GM21423 (cell line): ENCODE measurements around the gene NSG1.
A peak's percentile ranks its signal among the peaks of the same experiment; 100 is the strongest.

Experiments used
- ATAC-seq: cut with Tn5 transposase; IDR thresholded peaks from one replicate; pipeline ENCODE4 v1.9.1; 2021; ENCODE audit warnings: mild to moderate bottlenecking, moderate library complexity; ENCODE audit not compliant: unreplicated experiment

The NSG1 gene

DNA sequence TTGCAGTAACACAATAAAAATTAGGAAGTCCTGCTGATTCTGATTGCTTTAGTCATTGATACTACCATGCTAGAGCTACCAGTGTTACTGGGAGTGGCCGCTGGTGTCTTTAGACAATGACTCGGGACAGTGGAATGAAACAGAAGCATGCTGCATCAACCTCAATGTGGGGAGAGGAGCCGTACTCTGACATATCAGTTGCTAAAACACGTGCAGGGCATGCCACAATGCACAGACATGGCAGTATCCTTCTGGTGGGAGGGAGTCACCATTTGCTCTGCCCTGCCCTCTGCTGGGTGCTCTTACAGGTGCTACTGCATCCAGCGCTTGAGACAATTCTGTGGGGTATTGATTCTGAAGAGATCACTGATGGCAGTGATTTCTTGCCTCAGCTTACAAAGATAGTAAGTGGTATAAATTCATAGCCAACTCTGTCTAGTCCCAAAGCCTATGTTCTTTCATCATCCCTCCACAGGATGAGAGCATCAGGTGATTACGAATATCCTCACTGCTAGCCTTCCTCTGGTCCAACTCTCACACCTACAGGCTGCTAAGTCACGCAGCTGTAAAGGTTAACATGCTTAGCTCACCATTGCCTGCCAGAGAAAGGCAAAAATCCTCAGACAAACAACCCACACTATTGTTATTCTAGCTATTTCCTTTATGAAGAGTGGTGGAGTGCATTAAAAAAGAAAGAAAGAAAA, 43.7 kb downstream of the NSG1 start:
- no peak for ATAC-seq

DNA sequence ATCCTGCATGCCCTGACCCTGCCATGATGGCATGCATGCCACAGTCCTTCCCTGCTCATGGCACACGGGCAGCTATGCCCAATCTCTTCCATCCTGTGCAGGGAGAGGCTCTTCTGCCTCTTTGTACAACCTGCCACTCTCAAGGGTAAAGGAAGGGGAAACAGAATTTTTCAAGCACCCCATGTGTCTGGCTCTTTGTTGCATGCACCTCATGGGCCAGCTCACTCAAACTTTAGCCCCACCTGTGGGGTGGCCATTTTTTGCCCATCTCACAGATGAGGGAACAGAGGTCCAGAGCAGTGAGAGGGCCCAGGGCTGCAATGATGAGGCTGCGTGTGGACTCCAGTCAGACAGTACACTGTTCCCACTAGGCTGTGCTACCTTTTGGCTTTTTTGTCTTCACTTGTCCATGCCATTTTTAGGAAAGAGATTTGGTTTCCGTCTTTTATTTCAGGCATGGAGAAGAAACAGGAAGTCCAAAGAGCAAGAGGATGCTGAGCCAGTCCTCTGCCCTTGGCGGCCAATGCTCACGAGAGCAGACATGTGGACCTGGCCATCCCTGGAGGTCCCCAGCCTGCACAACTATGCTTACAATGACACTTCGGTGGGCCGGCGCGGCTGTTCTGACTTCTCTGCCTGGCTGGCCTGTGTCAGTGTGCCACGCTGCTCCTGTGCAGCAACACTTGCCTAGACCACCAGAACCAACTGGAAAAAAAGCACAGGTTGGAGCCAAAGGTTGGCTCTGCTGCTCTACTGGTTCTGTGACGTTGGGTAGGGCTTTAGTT, 45.6 kb downstream of the NSG1 start:
- ATAC-seq = no peak

DNA sequence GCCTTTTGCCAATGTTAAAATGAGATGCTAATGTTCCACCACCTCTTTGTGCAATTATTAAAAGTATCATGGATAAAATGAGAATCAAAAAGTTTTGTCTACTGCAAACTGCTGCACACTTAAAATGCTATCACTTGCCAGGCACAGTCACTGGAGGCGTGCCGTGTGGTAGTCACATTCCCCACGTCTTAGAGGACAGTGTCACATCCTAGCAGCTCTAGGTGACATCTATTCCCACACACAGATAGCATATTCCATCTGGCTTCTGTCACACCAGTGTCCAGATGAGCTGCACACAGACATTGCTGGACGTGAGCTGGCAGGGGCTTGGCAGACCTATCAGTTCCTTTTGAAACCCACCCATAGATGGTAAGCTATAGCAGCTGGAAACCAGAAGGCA, 47.0 kb downstream of the NSG1 start:
- ATAC-seq = no peak

DNA sequence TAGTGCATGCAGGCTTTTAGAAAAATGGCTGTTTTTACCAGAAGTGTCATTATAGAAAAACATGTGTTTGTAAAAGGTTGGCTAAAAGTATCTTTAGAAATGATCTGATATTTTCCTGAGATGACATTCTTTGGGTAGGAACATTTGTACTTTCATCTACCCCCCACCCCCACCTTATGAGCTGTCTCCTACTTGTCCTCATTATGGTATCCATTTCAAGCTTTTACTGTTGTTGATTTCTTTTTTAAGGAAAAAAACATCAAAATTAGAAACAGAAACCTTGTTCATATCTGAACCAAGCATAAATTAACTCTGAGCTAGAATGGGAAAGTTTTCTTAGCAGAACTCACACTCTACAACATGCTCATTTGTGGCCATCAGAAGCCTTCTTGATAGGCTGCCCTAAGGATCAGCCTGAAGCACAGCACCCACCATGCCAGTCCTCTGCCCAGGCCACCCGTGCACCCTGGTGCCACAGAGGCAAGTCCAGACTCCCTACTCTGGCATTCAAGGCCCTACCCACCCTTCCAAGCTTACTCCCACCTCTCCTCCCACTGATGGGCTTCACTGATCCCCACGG, 49.4 kb downstream of the NSG1 start:
- ATAC-seq = no peak

DNA sequence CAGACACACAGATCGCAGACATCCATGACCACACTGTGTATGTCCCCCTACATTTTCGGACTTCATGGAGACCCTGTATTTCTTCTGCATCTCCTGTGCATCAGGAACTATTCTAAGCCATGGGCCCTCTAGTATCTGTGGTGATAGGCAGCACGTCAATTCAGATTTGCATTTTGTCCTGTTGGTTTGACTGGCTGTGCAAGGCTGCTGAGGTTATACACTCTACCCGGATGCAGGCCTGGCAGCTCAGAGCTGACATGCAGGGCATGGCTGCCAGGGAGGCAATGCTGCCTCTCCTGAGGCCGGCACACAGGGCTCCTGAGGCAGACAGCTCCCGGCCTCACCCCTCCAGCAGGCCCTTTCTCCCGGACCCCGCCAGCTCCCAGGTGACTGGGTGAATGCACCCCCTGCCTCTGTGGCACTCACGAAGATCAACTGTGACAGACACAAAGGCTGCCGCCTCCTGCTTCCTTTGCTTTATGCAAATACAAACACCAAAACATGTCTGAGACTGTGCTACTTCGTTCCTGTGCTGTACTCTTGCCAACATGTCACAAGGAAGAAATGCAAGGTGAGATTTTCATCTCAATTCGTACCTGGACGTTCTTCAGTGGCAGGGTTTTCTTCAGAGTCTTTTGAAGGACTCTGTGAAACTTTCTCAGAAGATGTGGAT, 51.0 kb downstream of the NSG1 start:
- ATAC-seq = no peak

DNA sequence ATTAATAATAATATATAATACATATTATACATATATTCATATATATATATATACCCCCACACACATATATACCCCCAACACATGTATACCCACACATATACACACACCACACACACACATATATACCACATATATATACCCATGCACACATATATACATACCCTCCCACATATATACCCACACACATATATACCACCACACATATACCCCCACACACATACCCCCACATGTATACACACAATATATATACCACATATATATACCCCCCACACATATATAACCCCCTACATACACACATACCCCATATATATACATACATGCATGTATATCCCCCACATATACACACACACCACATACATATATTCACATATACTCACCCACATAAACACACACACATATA, 52.0 kb downstream of the NSG1 start:
- ATAC-seq = no peak

DNA sequence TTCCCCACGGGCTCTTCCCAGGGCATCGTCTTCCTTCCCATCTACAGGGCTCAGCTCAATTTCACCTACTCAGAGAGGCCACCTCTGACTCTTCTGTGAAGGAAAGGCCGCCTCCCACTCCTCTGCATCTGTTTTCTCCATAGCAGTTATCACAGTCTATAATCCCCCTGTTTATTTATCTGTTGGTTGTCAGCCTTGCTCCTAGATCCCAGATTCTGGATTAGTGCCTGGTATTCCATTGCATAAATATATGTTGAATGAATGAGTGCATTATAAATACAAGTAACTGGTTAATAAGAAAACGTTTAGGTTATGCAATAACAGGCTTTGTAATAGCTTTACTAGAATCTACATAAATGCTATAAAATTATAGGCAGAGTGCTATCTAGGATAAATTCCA, 52.9 kb downstream of the NSG1 start:
- no peak for ATAC-seq

DNA sequence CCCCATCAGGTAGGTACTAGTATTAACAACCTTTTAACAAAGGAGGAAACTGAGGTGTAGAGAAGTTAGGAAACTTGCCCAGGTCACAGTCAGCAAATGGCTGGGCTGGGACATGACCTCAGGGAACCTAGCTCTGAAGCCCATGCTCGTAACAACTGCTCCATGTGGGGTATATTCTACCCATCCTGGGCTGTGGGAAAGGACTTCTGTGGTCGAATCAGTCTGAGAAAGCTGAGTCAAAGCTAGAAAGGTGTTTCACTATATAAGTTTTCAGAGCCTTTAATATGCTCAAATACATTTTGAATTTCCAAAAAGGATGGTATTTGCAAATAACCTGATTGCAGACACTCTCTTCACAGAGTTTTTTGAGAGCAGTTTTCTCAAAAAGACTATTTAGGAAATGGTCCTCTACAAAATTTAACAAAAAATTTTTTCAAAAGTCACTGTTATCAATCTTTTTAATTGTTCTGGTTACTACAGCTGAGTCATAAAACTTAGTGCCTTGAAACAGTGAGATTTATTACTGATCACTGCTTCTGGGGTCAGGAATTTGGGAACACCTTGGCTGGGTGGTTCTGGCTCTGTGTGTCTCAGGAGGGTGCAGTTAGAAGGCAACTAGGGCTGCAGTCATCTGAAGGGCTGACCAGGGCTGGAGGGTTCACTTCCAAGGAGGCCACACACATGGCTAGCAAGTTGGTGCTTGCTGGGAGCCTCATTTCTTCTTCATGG, 53.6 kb downstream of the NSG1 start:
- peak; percentile 60 for ATAC-seq

DNA sequence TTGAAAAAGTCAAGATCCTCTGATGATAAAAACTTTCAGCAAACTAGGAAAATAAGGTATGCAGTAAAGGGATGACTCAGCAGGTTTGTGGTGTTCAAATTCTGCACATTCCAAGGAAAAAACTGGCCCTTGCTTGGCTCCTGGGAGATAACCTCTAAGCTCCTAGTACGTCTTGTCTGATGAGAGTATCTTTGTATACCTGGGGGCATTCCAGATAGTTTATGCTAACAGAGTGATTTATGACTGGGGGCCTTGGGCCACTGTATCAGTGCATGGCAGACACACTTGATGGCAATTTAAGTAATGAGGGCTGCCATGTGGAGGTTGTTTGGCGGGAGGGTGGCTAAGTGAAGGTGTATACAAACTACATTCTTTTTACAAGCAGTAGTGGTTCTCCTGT, 56.9 kb downstream of the NSG1 start:
- ATAC-seq = no peak

DNA sequence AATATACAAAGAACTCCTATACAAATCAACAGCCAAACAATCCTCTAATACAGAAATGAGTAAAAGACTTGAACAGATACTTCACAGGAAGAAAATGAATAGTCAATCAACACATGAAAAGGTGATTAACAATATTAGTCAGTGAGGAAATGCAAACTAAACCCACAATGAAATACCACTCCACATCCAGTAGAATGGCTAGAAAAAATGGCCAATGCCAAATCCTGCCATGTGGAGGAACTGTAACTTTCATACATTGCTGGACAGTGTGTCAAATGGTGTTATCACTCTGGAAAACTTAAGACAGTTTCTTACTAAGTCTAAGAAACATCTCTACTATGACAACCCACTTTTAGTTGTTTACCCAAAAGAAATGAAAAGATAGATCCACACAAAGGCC, 59.5 kb downstream of the NSG1 start:
- no peak for ATAC-seq

DNA sequence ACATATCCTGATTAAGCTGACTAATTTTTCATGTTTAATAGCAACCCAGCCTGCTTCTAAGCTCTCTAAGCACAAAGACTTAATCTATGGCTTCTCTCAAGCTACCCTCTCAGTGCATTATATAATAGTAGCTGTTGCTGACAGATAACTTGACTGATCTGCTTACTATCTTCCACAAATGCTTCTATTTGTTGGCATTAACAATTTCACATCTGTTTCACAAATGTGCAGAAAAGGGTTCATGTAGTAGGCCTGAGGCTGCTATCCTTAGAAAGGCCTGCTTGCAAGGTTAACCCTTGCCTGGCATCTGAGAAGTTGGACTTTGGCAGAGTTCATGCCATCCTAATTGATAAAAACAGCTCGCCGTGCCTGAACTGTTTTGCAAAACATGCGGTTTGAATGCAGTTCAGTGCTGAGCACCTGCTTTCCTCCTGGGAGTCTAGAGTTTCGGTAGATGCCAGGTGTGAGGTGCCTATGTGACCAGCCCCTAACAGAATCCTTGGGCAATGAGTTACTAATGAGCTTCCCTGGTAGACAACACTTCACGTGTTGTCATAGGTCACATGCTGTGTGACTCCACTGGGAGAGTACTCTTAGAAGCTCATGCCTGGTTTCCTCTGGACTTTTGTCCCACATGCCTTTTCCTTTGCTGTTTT, 68.4 kb downstream of the NSG1 start:
- ATAC-seq = peak; percentile 78

DNA sequence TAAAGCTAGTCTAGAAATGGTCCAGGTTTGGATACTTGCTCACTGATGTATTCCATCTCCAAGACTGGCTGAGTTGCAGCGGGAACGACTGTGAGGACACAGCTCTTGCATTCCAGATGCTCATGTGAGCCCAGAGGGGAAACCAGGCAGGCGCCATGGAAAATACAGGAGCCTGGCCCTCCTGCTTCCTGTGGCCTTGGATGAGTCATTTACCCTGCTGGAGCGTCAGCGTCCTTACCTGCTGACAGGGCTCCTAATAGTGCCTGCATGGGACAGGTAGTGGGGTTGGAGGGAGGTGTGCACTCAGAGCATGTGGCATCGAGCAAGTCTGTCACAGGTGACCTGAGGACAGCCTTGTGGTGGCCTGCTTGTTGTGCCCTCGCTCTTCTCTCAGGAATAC, 69.4 kb downstream of the NSG1 start:
- no peak for ATAC-seq

DNA sequence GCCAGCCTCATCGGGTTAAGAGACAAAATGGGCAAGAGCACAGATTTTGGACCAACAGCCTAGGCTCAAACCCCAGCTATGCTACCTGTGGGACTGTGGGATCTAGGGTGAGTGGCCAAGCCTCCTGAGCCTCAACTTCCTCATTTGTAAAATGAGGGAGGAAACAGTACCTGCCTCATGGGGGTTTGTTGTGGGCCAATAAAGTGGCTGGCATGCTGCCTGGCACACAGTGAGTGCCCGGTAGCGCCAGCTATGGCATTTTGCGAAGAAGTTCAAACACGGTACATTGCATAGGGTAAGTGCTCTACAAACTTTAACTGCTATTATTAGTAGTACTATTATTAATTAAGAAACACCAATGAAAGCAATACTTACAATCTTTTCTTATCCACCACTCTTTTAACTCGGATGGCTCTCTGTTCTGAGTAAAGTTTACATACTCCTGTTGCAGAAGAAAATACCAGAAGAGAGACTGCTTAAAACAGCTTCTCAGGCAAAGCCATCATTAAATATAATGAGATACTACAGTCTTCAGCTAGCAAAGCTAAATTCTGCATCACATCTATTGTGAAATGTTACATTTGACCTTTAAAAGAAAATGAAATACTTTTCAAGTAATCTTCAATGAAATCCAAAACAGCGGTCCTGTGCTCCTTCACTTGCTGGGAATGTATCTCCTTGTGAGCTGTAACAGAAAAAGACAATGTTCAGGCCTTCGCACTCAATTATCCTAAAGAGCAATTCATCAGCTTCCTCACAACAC, 70.1 kb downstream of the NSG1 start:
- no peak for ATAC-seq

DNA sequence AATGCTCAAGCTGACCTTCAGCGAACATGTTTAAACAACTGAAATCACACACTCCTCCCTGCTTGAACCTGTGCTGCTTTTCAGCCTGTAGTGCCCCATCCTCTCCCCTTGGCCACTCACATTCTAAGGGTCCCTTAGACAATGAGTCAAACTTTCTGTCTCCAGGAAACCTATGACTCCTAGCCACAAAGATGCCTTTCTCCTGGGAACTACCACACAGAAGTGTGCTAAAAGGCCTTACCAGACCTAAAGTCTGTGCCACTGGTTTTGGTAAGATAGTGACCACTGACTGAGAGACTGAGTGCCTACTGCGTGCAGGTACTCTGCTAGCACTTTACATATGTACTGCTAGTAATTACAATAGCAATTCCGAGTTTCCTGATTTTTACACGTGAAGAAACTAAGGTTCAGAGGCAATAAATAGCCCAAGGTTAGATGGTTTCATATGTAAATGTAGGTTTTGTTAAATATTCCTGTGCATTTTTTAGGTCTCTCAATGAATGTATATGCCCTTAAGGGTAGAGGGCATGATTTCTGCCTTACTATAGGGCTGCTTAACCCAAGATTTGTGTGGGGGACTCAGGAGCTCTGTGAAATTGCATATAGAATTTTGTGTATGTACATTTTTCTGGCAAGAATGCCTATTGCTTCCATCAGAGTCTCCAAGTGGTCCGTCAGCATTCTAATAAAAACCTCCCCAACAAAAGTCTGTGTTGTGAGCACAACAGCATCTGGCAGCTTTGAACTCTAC, 71.1 kb downstream of the NSG1 start:
- no peak for ATAC-seq

DNA sequence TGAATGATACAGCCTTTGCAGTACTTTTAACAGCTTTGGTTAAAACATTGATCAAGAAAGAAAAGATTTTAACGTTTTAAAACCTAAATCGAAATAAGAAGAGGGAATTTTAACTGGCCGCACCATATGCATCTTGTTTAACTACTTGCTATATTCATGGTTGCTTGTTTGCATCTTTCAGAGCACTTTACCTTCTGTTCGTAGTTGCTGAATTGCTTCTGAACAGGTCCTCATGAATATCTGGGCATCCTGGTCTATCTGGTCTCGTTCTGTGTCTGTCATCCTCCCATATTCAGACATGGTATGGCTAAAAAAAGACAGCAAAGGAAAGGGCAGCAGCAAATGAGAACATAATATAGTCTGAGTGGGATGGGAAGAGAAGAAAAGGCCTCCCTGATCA, 72.3 kb downstream of the NSG1 start:
- no peak for ATAC-seq

DNA sequence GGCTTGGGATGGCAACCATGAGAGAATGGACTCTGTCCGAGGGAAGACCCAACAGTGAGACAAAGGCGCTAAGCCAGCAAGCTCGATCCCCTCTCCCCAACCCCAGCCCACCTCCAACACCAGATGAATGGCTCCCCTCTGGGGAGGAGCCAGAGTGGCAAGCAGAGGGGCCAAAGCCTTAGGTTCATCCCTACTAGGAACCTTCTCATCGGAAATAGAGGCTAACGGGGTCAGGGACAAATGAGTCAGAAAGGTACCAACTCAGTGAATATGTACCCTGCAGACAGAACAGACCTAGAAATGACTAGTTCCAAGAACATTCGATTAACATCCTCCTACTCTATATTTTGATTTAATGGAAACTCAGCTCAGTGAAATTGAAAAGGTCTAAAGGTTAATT, 73.9 kb downstream of the NSG1 start:
- no peak for ATAC-seq

DNA sequence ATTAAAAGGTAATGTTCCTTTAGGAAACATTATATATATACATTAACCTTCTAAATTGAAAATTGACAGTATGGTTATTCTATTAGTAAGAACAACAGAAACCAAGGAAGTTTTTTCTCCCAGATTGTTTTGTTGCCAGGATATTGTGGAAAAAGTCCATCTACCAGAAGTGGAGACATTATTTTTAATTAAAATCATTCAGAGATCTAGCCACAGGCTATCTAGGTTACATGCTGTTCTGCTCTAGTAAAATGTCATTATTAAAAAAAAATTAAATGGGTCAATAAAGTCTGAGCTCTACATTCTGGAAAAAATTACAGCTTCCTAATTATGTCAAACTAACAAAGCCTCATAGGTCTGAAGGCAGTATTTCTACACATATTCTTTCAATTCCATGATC, 74.3 kb downstream of the NSG1 start:
- ATAC-seq = no peak

DNA sequence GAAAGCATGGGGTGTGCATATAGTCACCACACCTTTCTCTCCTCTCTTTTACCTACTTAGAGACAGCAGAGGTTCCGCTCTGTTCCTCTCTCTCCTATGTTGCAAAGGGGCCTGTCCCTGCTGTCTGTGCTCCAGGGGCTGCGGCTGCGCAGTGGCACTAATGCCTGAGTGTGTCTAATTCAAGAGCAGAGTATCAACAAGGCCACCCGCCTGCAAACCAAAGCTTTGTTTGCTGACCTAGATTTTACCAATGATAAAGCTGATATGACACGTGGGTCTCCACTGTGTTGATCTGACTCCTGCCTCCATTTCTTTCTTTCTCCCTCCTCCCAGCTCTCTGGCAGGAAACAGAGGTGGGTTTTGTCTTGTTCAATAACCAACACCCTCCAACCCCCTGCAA, 74.9 kb downstream of the NSG1 start:
- no peak for ATAC-seq

DNA sequence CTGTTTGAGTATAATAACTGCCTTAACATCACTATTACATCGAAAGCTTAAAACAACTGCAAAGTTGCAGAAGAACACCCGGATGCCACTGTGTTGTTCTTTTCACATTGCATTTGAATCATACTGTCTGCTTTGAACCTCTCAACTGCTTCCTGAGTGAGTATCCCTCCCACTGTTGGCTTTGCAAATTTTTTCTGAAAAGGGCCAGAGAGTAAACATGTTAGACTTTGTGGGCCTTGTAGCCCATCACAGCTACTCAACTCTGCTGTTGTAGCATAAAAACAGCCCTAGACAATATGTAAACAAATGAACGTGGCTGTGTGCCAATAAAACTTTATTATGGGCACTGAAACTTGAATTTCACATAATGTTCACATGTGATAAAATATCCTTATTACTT, 76.1 kb downstream of the NSG1 start:
- no peak for ATAC-seq
